ENCODE results near the gene PRRT2.

PRRT2 gene

DNA sequence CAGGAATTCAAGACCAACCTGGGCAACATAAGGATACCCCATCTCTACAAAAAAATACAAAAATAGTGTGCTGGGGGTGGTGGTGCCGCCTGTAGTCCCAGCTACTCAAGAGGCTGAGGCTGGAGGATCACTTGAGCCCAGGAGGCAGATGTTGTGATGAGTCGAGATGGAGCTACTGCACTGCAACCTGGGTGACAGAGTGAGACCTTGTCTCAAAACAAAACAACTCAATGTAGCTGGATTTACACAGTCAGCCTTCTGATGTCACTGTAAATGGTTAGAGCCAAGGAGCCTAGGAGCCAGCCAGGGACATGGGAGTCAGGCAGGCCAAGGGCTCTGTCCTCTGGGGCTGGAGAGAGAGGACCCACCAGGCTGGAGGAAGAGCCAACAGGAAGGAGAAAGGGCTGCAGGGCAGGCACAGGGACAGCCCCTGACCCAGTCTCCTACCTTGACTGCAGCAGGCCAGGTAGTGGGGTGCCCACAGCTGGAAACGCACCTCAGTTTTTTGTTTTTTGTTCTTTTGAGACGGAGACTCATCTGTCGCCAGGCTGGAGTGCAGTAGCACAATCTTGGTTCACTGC lies 42.6 kb downstream of the PRRT2 start:
- Histone ChIP-seq H3K27ac (ENCODE audit: low read depth, low read length) (no peak overlapping the region), H3K9ac (ENCODE audit: low read depth, low read length) (no peak overlapping the region), H3K4me1 (ENCODE audit: control insufficient read depth, insufficient read depth, low read length) (no peaks in the 10 kb centered on the region), H3K9me3 (ENCODE audit: control insufficient read depth, insufficient read depth, low read length) (no peaks in the 10 kb centered on the region), H3K36me3 (ENCODE audit: control insufficient read depth, insufficient read depth, low read length) (peaks cover 15% of the 10 kb centered on the region), H3K4me3 (ENCODE audit: low read depth, low read length) (no peak overlapping the region), H3K27me3 (ENCODE audit: control insufficient read depth, insufficient read depth, low read length) (no peaks in the 10 kb centered on the region)

DNA sequence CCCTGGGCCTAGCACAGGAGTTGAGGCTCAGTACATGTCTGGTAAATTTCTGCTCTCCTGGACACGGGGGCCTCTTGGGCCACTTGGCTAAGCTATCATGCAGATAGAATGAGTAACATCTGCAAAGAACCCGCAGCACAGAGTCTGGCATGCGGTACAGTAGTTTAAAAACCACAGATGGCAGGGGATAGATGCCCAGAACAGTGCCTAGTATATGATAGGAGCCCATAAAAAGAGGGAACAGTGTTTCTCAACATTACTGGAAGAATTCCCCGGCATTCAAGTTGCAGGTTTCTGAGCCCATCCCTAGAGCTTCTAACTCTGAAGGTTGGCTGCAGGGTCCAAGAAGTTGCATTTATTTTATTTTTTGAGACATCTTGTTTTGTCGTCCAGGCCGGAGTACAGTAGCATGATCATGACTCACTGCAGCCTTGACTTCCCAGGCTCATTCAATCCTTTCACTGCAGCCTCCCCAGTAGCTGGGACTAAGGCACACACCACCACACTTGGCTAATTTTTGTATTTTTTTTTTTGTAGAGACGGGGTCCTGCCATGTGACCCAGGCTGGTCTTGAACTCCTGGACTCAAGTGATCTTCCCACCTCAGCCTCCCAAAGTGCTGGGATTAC lies 45.3 kb downstream of the PRRT2 start:
- no peaks in the 10 kb centered on the region for H3K4me1 ChIP-seq (ENCODE audit: control insufficient read depth, insufficient read depth, low read length)
- no peak overlapping the region for H3K27ac ChIP-seq (ENCODE audit: low read depth, low read length)
- no peak overlapping the region for H3K9ac ChIP-seq (ENCODE audit: low read depth, low read length)

DNA sequence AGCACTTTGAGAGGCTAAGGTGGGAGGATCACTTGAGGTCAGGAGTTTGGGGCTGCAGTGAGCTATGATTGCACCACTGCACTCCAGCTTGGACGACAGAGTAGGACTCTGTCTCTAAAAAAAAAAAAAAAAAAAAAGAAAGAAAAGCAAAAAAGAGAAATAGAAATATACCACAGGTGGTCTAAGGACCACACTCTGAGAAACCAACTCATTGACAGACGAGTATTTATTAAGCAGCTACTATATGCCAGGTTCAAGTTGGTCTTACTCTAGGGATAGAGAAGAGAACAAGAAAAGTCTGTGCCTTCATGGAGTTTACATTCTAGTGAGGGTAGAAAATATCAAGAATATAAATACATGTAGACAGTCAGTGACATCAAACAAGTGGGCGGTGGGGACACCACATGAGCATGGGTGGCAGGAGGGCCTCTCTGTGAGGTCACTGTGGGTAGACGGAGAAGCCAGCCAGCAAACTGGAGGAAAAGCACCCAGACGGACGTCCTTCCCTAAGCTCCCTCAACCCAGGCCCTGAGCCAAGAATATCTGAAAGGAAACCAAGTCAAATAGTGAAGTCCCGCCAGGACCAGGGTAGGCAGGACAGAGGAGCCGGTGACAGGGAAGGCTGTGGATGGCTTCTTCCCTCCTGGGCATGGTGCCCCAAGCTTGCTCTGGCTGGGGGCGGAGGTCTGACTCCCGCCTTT lies 46.3 kb downstream of the PRRT2 start:
- H3K4me3 ChIP-seq (ENCODE audit: low read depth, low read length) = no peak overlapping the region
- H3K9me3 ChIP-seq (ENCODE audit: control insufficient read depth, insufficient read depth, low read length) = no peaks in the 10 kb centered on the region
- H3K36me3 ChIP-seq (ENCODE audit: control insufficient read depth, insufficient read depth, low read length) = peaks cover 30% of the 10 kb centered on the region
- H3K9ac ChIP-seq (ENCODE audit: low read depth, low read length) = no peak overlapping the region
- no peak overlapping the region for H3K27ac ChIP-seq (ENCODE audit: low read depth, low read length)
- H3K4me1 ChIP-seq (ENCODE audit: control insufficient read depth, insufficient read depth, low read length) = no peaks in the 10 kb centered on the region
- no peaks in the 10 kb centered on the region for H3K27me3 ChIP-seq (ENCODE audit: control insufficient read depth, insufficient read depth, low read length)

More for the DNA sequence above, 45.3 kb downstream of the PRRT2 start:
- H3K36me3 ChIP-seq (ENCODE audit: control insufficient read depth, insufficient read depth, low read length) = peaks cover 30% of the 10 kb centered on the region
- H3K4me3 ChIP-seq (ENCODE audit: low read depth, low read length) = no peak overlapping the region
- no peaks in the 10 kb centered on the region for H3K27me3 ChIP-seq (ENCODE audit: control insufficient read depth, insufficient read depth, low read length)
- H3K9me3 ChIP-seq (ENCODE audit: control insufficient read depth, insufficient read depth, low read length) = no peaks in the 10 kb centered on the region

DNA sequence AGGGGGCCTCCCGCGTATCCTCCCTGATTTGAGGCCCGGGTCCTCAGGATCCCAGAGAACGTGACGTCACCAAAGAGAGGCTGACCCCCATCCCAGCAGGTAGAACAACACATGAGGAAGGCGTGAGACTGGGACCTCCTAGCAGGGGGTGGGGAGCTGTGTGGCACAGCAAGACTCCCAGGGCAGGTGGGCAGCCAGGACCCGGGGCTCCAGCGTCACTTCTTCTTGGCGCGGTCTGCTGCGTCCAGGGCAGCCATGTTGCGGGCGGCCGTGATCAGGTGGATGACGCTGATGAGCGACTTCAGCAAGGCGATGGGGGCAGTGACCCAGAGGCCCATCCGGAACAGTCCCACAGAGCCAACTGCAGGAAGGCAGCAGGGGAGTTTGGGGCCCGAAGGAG lies 47.0 kb downstream of the PRRT2 start:
- no peaks in the 10 kb centered on the region for H3K27me3 ChIP-seq (ENCODE audit: control insufficient read depth, insufficient read depth, low read length)
- peaks cover 4% of the 10 kb centered on the region; the same call in 1 of the 2 replicates for H3K4me1 ChIP-seq (ENCODE audit: control insufficient read depth, insufficient read depth, low read length)
- no peak overlapping the region for H3K9ac ChIP-seq (ENCODE audit: low read depth, low read length)
- no peaks in the 10 kb centered on the region for H3K9me3 ChIP-seq (ENCODE audit: control insufficient read depth, insufficient read depth, low read length)
- peaks cover 30% of the 10 kb centered on the region for H3K36me3 ChIP-seq (ENCODE audit: control insufficient read depth, insufficient read depth, low read length)
- no peak overlapping the region for H3K27ac ChIP-seq (ENCODE audit: low read depth, low read length)
- H3K4me3 ChIP-seq (ENCODE audit: low read depth, low read length) = no peak overlapping the region

DNA sequence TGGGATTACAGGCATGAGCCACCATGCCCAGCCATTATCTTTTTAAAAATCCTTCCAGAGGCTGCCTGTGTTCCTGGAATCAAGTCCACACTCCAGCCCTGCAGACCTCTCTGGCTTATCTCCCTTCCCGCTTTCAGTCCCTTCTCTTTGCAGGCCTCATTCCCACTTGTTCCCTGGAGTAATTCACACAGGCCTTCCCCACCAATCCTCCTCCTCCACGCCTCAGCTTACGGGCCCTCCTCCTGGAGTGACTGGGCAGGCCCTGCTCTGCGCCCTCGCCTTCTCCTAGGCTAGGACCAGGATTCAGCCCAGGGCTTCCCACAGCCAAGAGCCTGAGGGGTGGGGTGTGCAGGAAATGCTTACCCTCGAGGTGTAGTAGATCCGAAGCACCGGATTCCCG lies 48.2 kb downstream of the PRRT2 start:
- Histone ChIP-seq H3K27ac (ENCODE audit: low read depth, low read length) (no peak overlapping the region), H3K9me3 (ENCODE audit: control insufficient read depth, insufficient read depth, low read length) (no peaks in the 10 kb centered on the region), H3K4me1 (ENCODE audit: control insufficient read depth, insufficient read depth, low read length) (peaks cover 4% of the 10 kb centered on the region; the same call in 1 of the 2 replicates), H3K9ac (ENCODE audit: low read depth, low read length) (no peak overlapping the region), H3K4me3 (ENCODE audit: low read depth, low read length) (no peak overlapping the region), H3K36me3 (ENCODE audit: control insufficient read depth, insufficient read depth, low read length) (peaks cover 30% of the 10 kb centered on the region), H3K27me3 (ENCODE audit: control insufficient read depth, insufficient read depth, low read length) (no peaks in the 10 kb centered on the region)

DNA sequence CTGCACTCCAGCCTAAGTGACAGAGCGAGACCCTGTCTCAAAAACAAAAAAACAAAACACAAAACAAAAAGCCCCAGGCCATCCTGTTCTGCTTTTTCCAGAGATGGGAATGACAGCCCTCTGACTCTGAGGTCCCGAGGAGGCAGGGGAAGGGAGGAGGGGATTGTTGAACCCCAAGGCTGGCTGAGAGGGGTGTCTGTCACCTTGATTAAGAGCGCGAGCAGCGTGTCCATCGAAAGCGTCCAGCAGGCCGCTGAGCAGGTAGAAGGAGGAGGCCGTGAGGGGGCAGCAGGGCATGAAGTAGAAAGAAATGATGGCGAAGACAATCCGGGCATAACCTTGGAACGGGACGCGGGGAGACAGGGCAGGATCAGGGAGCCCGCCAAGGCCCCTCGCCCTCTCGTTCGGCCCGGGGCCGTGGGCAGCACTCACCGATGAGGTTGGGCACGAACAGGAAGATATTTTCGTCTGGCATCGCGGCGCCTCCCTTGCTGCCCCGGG lies 50.4 kb downstream of the PRRT2 start:
- peak overlapping the region; percentile 99; the same call in 1 of the 2 replicates for H3K9ac ChIP-seq (ENCODE audit: low read depth, low read length)

DNA sequence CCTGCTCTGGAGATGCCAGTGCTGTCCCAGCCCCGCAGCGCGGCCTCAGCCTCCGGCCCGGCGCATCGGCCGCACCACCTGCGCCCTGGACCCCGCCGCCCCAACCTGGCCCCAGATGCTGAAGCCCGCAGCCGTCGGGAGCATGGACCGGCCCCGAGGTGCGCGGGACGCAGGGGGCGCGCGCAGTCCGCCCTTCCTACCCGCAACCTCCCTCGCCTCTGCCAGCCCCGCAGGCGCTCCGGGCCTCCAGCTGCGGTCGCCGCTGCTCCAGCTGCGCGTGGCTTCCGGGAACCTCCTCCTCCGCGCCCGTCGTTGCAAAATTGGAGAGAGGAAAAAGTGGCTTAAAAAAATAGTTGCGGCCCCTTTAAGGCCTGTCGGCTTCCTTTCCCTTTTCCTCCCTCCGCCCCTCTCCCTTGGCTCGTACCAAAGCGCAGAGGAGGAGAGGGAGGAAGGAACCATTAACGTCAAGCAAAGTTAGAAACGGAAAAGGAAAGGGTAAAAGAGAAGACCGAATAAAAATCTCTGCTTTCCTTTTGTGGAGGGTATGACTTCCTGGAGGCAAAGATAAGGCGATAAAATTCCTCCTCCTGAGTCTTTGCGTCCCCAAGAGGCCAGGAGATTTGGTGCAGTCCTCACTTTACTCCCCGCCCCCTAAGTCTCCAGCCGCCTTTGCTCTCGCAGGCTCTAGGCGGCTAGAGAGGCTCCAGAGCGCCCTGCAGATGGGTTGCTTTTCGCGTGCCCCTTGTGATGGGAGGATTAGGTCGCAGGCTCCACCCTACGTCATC lies 51.1 kb downstream of the PRRT2 start, which contains the start of gene CDIPT:
Gene CDIPT (minus strand): TSS at position 343 of the 785 bp plus-strand sequence. CDS start 369 bp downstream, outside the sequence.
- peak within 1 kb of the TSS; percentile 99 for H3K27ac ChIP-seq (ENCODE audit: low read depth, low read length)
- no peaks in the 10 kb centered on the region for H3K27me3 ChIP-seq (ENCODE audit: control insufficient read depth, insufficient read depth, low read length)
- peak within 1 kb of the TSS; percentile 97 for H3K4me3 ChIP-seq (ENCODE audit: low read depth, low read length)
- peaks cover 4% of the 10 kb centered on the region; the same call in 1 of the 2 replicates for H3K4me1 ChIP-seq (ENCODE audit: control insufficient read depth, insufficient read depth, low read length)
- H3K9ac ChIP-seq (ENCODE audit: low read depth, low read length) = peak within 1 kb of the TSS; percentile 99
- peaks cover 30% of the 10 kb centered on the region for H3K36me3 ChIP-seq (ENCODE audit: control insufficient read depth, insufficient read depth, low read length)
- H3K9me3 ChIP-seq (ENCODE audit: control insufficient read depth, insufficient read depth, low read length) = no peaks in the 10 kb centered on the region

More for the DNA sequence above, 50.4 kb downstream of the PRRT2 start:
- Histone ChIP-seq H3K9me3 (ENCODE audit: control insufficient read depth, insufficient read depth, low read length) (no peaks in the 10 kb centered on the region), H3K27me3 (ENCODE audit: control insufficient read depth, insufficient read depth, low read length) (no peaks in the 10 kb centered on the region), H3K4me3 (ENCODE audit: low read depth, low read length) (peak overlapping the region; percentile 97), H3K27ac (ENCODE audit: low read depth, low read length) (peak overlapping the region; percentile 99), H3K36me3 (ENCODE audit: control insufficient read depth, insufficient read depth, low read length) (peaks cover 30% of the 10 kb centered on the region), H3K4me1 (ENCODE audit: control insufficient read depth, insufficient read depth, low read length) (peaks cover 4% of the 10 kb centered on the region; the same call in 1 of the 2 replicates)

DNA sequence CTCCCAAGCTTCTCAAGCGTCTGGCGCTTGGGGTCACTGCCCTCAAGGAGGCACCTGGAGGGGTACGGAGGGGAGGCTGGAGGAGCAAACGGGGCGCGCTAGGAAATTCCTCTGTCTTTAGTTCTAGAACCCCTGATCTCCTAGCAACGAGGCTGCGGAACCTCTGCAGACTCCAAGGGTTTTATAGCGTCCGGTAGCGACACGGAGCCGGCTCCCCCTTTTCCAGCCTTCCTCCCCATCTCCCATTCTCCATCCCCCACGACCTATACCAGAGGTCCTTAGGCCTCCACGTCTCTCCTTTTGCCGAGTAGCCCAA lies 51.6 kb downstream of the PRRT2 start:
- H3K4me1 ChIP-seq (ENCODE audit: control insufficient read depth, insufficient read depth, low read length) = peaks cover 4% of the 10 kb centered on the region; the same call in 1 of the 2 replicates
- peak overlapping the region; percentile 99 for H3K27ac ChIP-seq (ENCODE audit: low read depth, low read length)
- H3K9me3 ChIP-seq (ENCODE audit: control insufficient read depth, insufficient read depth, low read length) = no peaks in the 10 kb centered on the region
- H3K36me3 ChIP-seq (ENCODE audit: control insufficient read depth, insufficient read depth, low read length) = peaks cover 25% of the 10 kb centered on the region
- peak overlapping the region; percentile 97; the same call in 1 of the 2 replicates for H3K4me3 ChIP-seq (ENCODE audit: low read depth, low read length)
- no peaks in the 10 kb centered on the region for H3K27me3 ChIP-seq (ENCODE audit: control insufficient read depth, insufficient read depth, low read length)
- H3K9ac ChIP-seq (ENCODE audit: low read depth, low read length) = no peak overlapping the region; the same call in 1 of the 2 replicates

DNA sequence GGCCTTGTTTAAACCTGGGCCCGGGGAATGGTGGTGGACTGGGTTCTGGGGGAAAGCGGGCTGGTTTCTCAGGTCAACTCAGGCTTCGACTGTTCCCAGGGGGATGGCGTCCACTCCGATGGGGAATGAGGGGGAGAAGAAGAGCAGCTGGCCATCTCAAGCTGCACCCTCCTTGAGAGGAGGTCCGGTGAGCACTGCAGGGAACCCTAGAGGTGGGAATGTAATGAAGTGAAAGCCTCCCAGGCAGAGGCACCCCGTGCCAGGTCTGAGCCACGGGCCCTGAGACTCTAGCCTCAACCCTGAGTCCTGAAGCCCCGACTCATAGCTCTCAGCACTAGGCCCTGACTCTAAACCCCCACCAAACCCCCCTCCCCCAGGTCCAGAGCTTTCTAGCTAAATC lies 52.2 kb downstream of the PRRT2 start:
- Histone ChIP-seq H3K27ac (ENCODE audit: low read depth, low read length) (no peak overlapping the region), H3K27me3 (ENCODE audit: control insufficient read depth, insufficient read depth, low read length) (no peaks in the 10 kb centered on the region)

More for the DNA sequence above, 52.2 kb downstream of the PRRT2 start:
- H3K4me3 ChIP-seq (ENCODE audit: low read depth, low read length) = no peak overlapping the region
- peaks cover 4% of the 10 kb centered on the region; the same call in 1 of the 2 replicates for H3K4me1 ChIP-seq (ENCODE audit: control insufficient read depth, insufficient read depth, low read length)
- H3K36me3 ChIP-seq (ENCODE audit: control insufficient read depth, insufficient read depth, low read length) = peaks cover 19% of the 10 kb centered on the region
- H3K9ac ChIP-seq (ENCODE audit: low read depth, low read length) = no peak overlapping the region
- H3K9me3 ChIP-seq (ENCODE audit: control insufficient read depth, insufficient read depth, low read length) = no peaks in the 10 kb centered on the region
